GM12878 (cell line): ENCODE measurements around the gene PCDHGA10. TPM values are rescaled to one million over a fixed set of nuclear protein-coding genes. Genes with fewer than 3 reads are reported as not detected.

Experiments used
- ATAC-seq: fragments of 200-7000 bp; cut with Tn5 transposase; 3 replicates; pipeline ENCODE4 v1.9.1; 2020; ENCODE audit warnings: mild to moderate bottlenecking, moderate library complexity
- BruUV-seq: library from RNA; stranded (reverse); fragments of 400-500 nt; replicated peaks from 2 replicates; lab custom pipeline; 2021; lab: Mats Ljungman, UMichigan
- CTCF ChIA-PET: fragments of 300-600 bp; sonication (Branson Sonifier 250); formaldehyde crosslinking; extraction: SDS; loops from one replicate; lab custom pipeline; 2021; ENCODE audit warnings: inconsistent platforms; lab: Yijun Ruan, JAX
- POLR2A ChIA-PET: fragments of 350-600 bp; formaldehyde crosslinking; extraction: SDS; loops from one replicate; lab custom pipeline; 2021; ENCODE audit warnings: inconsistent platforms; lab: Charles Lee
- RAD21 ChIA-PET: fragments of 300-600 bp; sonication (Branson Sonifier 250); formaldehyde crosslinking; loops from one replicate; lab custom pipeline; 2023; ENCODE audit warnings: antibody characterized with exemption; ENCODE audit not compliant: unreplicated experiment; lab: Charles Lee
- SMC1A ChIA-PET: fragments of 300-600 bp; sonication (Branson Sonifier 250); formaldehyde crosslinking; loops from one replicate; lab custom pipeline; 2023; ENCODE audit not compliant: unreplicated experiment, uncharacterized antibody; lab: Charles Lee
- DNase-seq: peaks from one replicate; pipeline ENCODE4 v3.0.0-alpha.2; 2011; ENCODE audit warnings: low read depth, low spot score
- FAIRE-seq: peaks from 3 replicates; lab custom pipeline; 2011; peaks lifted over from hg19 to GRCh38; lab: Jason Lieb, UNC
- H2AFZ ChIP-seq: 2 replicates; pipeline ENCODE4 v1.6.0; 2011; ENCODE audit warnings: low read depth, low read length, control low read depth; ENCODE audit not compliant: control insufficient read depth
- H3K27ac ChIP-seq: 2 replicates; pipeline ENCODE4 v1.5.1; 2011; ENCODE audit warnings: control low read depth; ENCODE audit not compliant: control insufficient read depth, insufficient read depth
- H3K27me3 ChIP-seq, 2 experiments: replicated peaks in 1 of 2; 2 replicates each; pipeline versions ENCODE4 v1.6.0 to v1.6.1; 2011; ENCODE audit warnings: low read length in 1 of 2; ENCODE audit not compliant: control insufficient read depth in 2 of 2, insufficient read depth in 2 of 2
- H3K36me3 ChIP-seq, 2 experiments: 2 replicates each; pipeline ENCODE4 v1.5.1; 2011; ENCODE audit warnings: low read length in 1 of 2; ENCODE audit not compliant: control insufficient read depth in 2 of 2, insufficient read depth in 2 of 2
- H3K4me1 ChIP-seq: 2 replicates; pipeline ENCODE4 v1.6.1; 2011; ENCODE audit warnings: mild to moderate bottlenecking, low read length, moderate library complexity, mixed read lengths; ENCODE audit not compliant: control insufficient read depth, insufficient read depth
- H3K4me2 ChIP-seq: 2 replicates; pipeline ENCODE4 v1.6.0; 2011; ENCODE audit warnings: control low read depth; ENCODE audit not compliant: control insufficient read depth, insufficient read depth
- H3K4me3 ChIP-seq: fragments of 200-600 bp; sonication (generic); 2 replicates; pipeline ENCODE4 v1.5.1; 2016
- H3K79me2 ChIP-seq: 2 replicates; pipeline ENCODE4 v1.6.0; 2011; ENCODE audit warnings: low read length; ENCODE audit not compliant: control insufficient read depth, insufficient read depth
- H3K9ac ChIP-seq: 2 replicates; pipeline ENCODE4 v1.8.0; 2011; ENCODE audit warnings: low read length, control low read depth, mixed read lengths; ENCODE audit not compliant: control insufficient read depth, insufficient read depth
- H3K9me3 ChIP-seq: replicated peaks from 3 replicates; pipeline ENCODE4 v1.5.1; 2011; ENCODE audit warnings: mild to moderate bottlenecking, low read length; ENCODE audit not compliant: control insufficient read depth, insufficient read depth
- H4K20me1 ChIP-seq: 2 replicates; pipeline ENCODE4 v1.6.0; 2011; ENCODE audit not compliant: control insufficient read depth, insufficient read depth
- ESRRA ChIP-seq: IDR thresholded peaks from 2 replicates; pipeline ENCODE4 v1.6.1; 2012; ENCODE audit warnings: mild to moderate bottlenecking, low read length, improper control_type of control experiment
- GABPA ChIP-seq: IDR thresholded peaks from 2 replicates; pipeline ENCODE4 v1.6.1; 2014; ENCODE audit warnings: antibody characterized with exemption, low read depth, mild to moderate bottlenecking, inconsistent platforms
- IKZF2 ChIP-seq, 2 experiments: fragments of 450-650 bp; IDR thresholded peaks; 2 replicates each; pipeline ENCODE4 v1.6.1; 2017; ENCODE audit warnings: mild to moderate bottlenecking in 2 of 2, moderate library complexity in 2 of 2
- WGBS: methylation state at CpG from one replicate; pipeline ENCODE4 v1.1.6; 2016; ENCODE audit warnings: low lambda C conversion rate; ENCODE audit not compliant: insufficient replicate concordance, insufficient coverage; ENCODE audit errors: missing lambda C conversion rate; 5-methylcytosine and 5-hydroxymethylcytosine counted together
- in situ Hi-C: fragments of 300-500 bp; cut with MboI; formaldehyde crosslinking; loops from 9 replicates; pipeline ENCODE4 v1.14.3; 2018; ENCODE audit warnings: mixed read lengths
- intact Hi-C: fragments of 100-400 bp; cut with micrococcal nuclease; formaldehyde crosslinking; loops from one replicate; pipeline ENCODE4 v1.14.2; 2022; ENCODE audit not compliant: unreplicated experiment
- polyA plus RNA-seq, 11 experiments: library from polyadenylated mRNA; depleted of rRNA in 4 of 11; unstranded in 6 of 11; stranded (reverse) in 5 of 11; fragments of >200 nt; fragmentation: Nextera tagmentation in 4 of 11; fragmentation: Illumina TruSeq in 1 of 11; extraction: Ambion mirVana in 4 of 11; extraction: Trizol in 1 of 11; gene quantifications; 1 replicate in 1 of 11; 2 replicates in 10 of 11; pipeline versions ENCODE4 v1.2.1 to v1.2.3, GENCODE V29; 2011 to 2016; ENCODE audit warnings: inconsistent platforms in 2 of 11, missing spikeins in 2 of 11, low read depth in 1 of 11
- total RNA-seq, 4 experiments: library from RNA; depleted of rRNA in 3 of 4; stranded (reverse); fragments of >200 nt in 3 of 4; fragmentation: Illumina TruSeq in 1 of 4; extraction: Trizol in 1 of 4; gene quantifications; 2 replicates each; pipeline versions ENCODE4 v1.2.1 to v1.2.3, GENCODE V29; 2013 to 2021

Gene PCDHGA10
- total and polyA plus RNA-seq, 10 of the 15 experiments (the other 5 are each of a cell fraction or from before 2014, with no cell fraction given) = 0.39 to 2.2 (median 1.1) TPM

GRCh38 chr5:141413540-141414069, 818 bp downstream of the PCDHGA10 start:
- BruUV-seq = no TSS peak
- Histone ChIP-seq H3K79me2 (no peaks in the 10 kb centered on the region), H2AFZ (peak overlapping the region; percentile 93), H3K36me3 (no peaks in the 10 kb centered on the region), H3K4me1 (no peaks in the 10 kb centered on the region; the same call in 1 of the 2 replicates), H3K4me3 (peak overlapping the region; percentile 76), H3K27me3 (peaks cover 0 to 1% of the 10 kb centered on the region in 2 experiments; a peak in 1 of 4 replicates), H4K20me1 (no peaks in the 10 kb centered on the region), H3K9ac (peak overlapping the region; percentile 67), H3K27ac (no peak overlapping the region), H3K4me2 (peak overlapping the region; percentile 93), H3K9me3 (peaks cover 10% of the 10 kb centered on the region; the same call in 2 of the 3 replicates)
- in situ Hi-C loops = no loop called here
- 32% methylated on average over 25 of the region's 25 CpGs for WGBS
- CTCF ChIA-PET = interaction anchor here (0.5 to 10.9 kb wide), 46 partner anchors 8 to 209 kb away, joined by 3 to 245 read pairs (median 5); partner anchors contain the start of genes DIAPH1, PCDHB14, PCDHGA11 and PCDHGA12
- ATAC-seq (no peak), DNase-seq (no peak), FAIRE-seq (no peak)
- intact Hi-C loops = loop anchor here (2.0 kb wide), 1 partner anchor 93 kb away; the partner anchor contains the start of gene TAF7
- 0 out of 4 replicates have a peak, but pooled peaks of 1 of the 2 experiments have one; percentile 6 for TF ChIP-seq IKZF2 (IDR thresholded peaks at IDR 0.05)
- TF ChIP-seq GABPA = peak; percentile 51; the same call in 1 of the 2 replicates
- no peak for TF ChIP-seq ESRRA
- RAD21 ChIA-PET = interaction anchor here (0.8 to 3.3 kb wide), 21 partner anchors 8 to 203 kb away, joined by 3 to 42 read pairs (median 5); partner anchors contain the start of genes PCDHGA1, PCDHGA11, PCDHGA12 and PCDHGA4
- POLR2A ChIA-PET = interaction anchor here (1.0 kb wide), 1 partner anchor 142 kb away, joined by 3 read pairs; no protein-coding TSS in a partner anchor
- SMC1A ChIA-PET = interaction anchor here (0.7 to 7.4 kb wide), 20 partner anchors 8 to 206 kb away, joined by 3 to 67 read pairs (median 4); partner anchors contain the start of genes DIAPH1, PCDHGA11, PCDHGA12 and PCDHGB3
